SK-N-SH (cell line): ENCODE results near the gene POLR2J.

Experiments used
- JUND ChIP-seq: IDR thresholded peaks from 2 replicates; pipeline ENCODE4 v1.4.0; 2012
- TF ChIP-seq, protein P1 (sequence below): fragments of 200-600 bp; sonication (generic); IDR thresholded peaks from 2 replicates; pipeline ENCODE4 v1.6.1; 2017; ENCODE audit warnings: antibody characterized with exemption, mild to moderate bottlenecking, moderate library complexity

DNA sequence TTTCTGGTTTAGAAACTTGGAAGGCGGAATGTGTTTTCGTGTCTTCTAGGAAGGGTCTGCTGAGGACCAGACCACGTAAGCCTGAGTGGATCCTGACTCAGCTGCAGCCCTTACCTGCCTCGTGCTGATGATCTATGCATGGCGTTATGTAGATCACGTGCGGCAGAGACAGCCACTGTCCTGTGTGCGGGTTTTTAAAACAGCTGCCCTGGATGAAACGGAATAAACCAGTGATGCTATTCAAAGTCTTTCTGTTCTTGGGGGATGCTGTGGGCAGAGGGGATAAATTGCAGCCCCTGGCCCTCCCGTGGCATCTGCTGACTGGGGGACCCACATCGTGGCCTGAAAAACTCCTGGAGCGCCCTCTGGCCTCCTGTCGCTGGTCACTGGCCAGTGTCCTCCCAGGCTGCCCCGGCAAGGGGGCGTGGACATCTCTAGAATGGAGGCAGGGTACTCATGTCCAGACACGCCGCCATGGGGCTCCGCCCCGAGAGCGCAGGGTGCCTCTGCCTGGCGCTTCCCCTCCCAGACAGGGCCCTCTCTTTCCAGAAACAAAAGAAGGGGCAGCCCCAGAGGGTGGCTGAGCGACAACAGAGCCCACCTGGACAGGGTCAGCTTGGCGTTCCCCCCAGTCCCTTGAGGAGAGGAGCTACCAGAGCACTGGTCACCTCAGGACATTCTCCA is 27.2 kb downstream of the POLR2J start:
- peak; percentile 3; the same call in 1 of the 2 replicates for TF ChIP-seq JUND
- TF ChIP-seq, protein P1, sequence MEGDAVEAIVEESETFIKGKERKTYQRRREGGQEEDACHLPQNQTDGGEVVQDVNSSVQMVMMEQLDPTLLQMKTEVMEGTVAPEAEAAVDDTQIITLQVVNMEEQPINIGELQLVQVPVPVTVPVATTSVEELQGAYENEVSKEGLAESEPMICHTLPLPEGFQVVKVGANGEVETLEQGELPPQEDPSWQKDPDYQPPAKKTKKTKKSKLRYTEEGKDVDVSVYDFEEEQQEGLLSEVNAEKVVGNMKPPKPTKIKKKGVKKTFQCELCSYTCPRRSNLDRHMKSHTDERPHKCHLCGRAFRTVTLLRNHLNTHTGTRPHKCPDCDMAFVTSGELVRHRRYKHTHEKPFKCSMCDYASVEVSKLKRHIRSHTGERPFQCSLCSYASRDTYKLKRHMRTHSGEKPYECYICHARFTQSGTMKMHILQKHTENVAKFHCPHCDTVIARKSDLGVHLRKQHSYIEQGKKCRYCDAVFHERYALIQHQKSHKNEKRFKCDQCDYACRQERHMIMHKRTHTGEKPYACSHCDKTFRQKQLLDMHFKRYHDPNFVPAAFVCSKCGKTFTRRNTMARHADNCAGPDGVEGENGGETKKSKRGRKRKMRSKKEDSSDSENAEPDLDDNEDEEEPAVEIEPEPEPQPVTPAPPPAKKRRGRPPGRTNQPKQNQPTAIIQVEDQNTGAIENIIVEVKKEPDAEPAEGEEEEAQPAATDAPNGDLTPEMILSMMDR = peak; percentile 31
